ENCODE measurements around the gene ORM2.

- TF ChIP-seq YY1 (IDR thresholded peaks at IDR 0.05; ENCODE audit: insufficient read depth, insufficient read length) (no peak), SUZ12 (IDR thresholded peaks at IDR 0.05; ENCODE audit: extremely low read depth, insufficient read depth, insufficient read length) (no peak)
Observed at GRCh38 chr9:114321759-114322158, 7.9 kb upstream of the ORM2 start.
